ENCODE results near the gene FADS1. TPM values are rescaled to one million over a fixed set of nuclear protein-coding genes. Genes with fewer than 3 reads are reported as not detected.
A peak's percentile ranks its signal among the peaks of the same experiment; 100 is the strongest.

The FADS1 gene
- total and polyA plus RNA-seq, 3 donors from 2014 or later = 21.1 to 39.8 (median 24.5) TPM

GRCh38 chr11:61844909-61845565 lies 28.2 kb upstream of the FADS1 start:
- Histone ChIP-seq H3K9me3 (no peaks in the 10 kb centered on the region), H3K36me3 (ENCODE audit: low read depth, missing control alignments) (no peaks in the 10 kb centered on the region), H3K4me1 (peaks cover 38% of the 10 kb centered on the region), H3K4me3 (no peak overlapping the region), H3K27me3 (no peaks in the 10 kb centered on the region), H3K27ac (peak overlapping the region; percentile 50 to 71)
- no peak for DNase-seq
- TF ChIP-seq CTCF (IDR thresholded peaks at IDR 0.05) (no peak), POLR2A (IDR thresholded peaks at IDR 0.05) (no peak)
- intact Hi-C loops (cut with DNase I; ENCODE audit: low total_unique reads) = no loop called here
- WGBS, 2 donors = 62 to 75% methylated on average over 11 to 16 of the region's 16 CpGs

DNA sequence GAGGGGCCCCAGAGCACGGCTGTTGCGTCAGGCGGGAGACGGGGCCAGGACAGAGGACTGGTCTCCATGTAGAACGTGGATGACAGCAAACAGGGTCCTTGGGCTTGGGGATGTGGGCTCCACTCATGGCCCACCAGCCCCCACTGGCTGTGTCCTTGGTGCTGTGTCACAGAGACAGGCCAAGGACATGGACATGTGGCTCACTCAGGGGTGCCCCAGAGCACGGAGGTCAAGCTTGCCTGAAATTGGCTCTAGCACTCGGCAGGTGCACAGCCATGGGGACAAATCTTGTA lies 25.7 kb upstream of the FADS1 start:
- no peaks in the 10 kb centered on the region for H3K9me3 ChIP-seq
- no peak for TF ChIP-seq CTCF (IDR thresholded peaks at IDR 0.05)
- no peak for DNase-seq
- peak overlapping the region in 1 of 2 donors; percentile 61 for H3K27ac ChIP-seq
- no peak overlapping the region for H3K4me3 ChIP-seq
- no peaks in the 10 kb centered on the region for H3K36me3 ChIP-seq (ENCODE audit: low read depth, missing control alignments)
- 65 to 80% methylated on average over 2 to 7 of the region's 7 CpGs for WGBS, 2 donors
- peaks cover 38% of the 10 kb centered on the region for H3K4me1 ChIP-seq
- no peaks in the 10 kb centered on the region for H3K27me3 ChIP-seq
- intact Hi-C loops (cut with DNase I; ENCODE audit: low total_unique reads) = no loop called here

GRCh38 chr11:61841636-61842527 lies 25.1 kb upstream of the FADS1 start:
- DNase-seq = peak; percentile 84
- WGBS, 2 donors = 57 to 67% methylated on average over 12 of the region's 12 CpGs
- no peaks in the 10 kb centered on the region for H3K9me3 ChIP-seq
- H3K4me1 ChIP-seq = peaks cover 38% of the 10 kb centered on the region
- H3K36me3 ChIP-seq (ENCODE audit: low read depth, missing control alignments) = no peaks in the 10 kb centered on the region
- no peak overlapping the region for H3K4me3 ChIP-seq
- intact Hi-C loops (cut with DNase I; ENCODE audit: low total_unique reads) = no loop called here
- peak overlapping the region in 1 of 2 donors; percentile 61 for H3K27ac ChIP-seq
- TF ChIP-seq POLR2A (IDR thresholded peaks at IDR 0.05) (no peak), CTCF (IDR thresholded peaks at IDR 0.05) (no peak)
- no peaks in the 10 kb centered on the region for H3K27me3 ChIP-seq

- WGBS, 2 donors = 88 to 92% methylated on average over 7 of the region's 7 CpGs
- no peak for TF ChIP-seq CTCF (IDR thresholded peaks at IDR 0.05)
- no peak for TF ChIP-seq POLR2A (IDR thresholded peaks at IDR 0.05)
- no peak for DNase-seq
- no peaks in the 10 kb centered on the region for H3K27me3 ChIP-seq
- H3K27ac ChIP-seq = no peak overlapping the region
- no peaks in the 10 kb centered on the region for H3K36me3 ChIP-seq (ENCODE audit: low read depth, missing control alignments)
- no peak overlapping the region for H3K4me3 ChIP-seq
- H3K9me3 ChIP-seq = no peaks in the 10 kb centered on the region
- peaks cover 28% of the 10 kb centered on the region for H3K4me1 ChIP-seq
- intact Hi-C loops (cut with DNase I; ENCODE audit: low total_unique reads) = no loop called here
Observed at GRCh38 chr11:61840371-61840770, 23.6 kb upstream of the FADS1 start.

Data from testis (tissue), 3 donors.